Measurements from ENCODE around the gene PYROXD2. TPM values are rescaled to one million over a fixed set of nuclear protein-coding genes. Genes with fewer than 3 reads are reported as not detected.

PYROXD2 gene
- total and polyA plus RNA-seq, 9 donors, result 4.6 to 14.1 (median 10.0) TPM

- TF ChIP-seq POLR2A (IDR thresholded peaks at IDR 0.05), result no peak
- no peak for TF ChIP-seq EP300 (IDR thresholded peaks at IDR 0.05)
- TF ChIP-seq CTCF (IDR thresholded peaks at IDR 0.05), result no peak
- intact Hi-C loops (cut with DNase I), result no loop called here
- no peak for DNase-seq
- Histone ChIP-seq H3K9me3 (no peaks in the 10 kb centered on the region), H3K27ac (no peak overlapping the region), H3K36me3 (no peaks in the 10 kb centered on the region), H3K4me1 (ENCODE audit: insufficient read depth) (no peaks in the 10 kb centered on the region), H3K27me3 (no peaks in the 10 kb centered on the region), H3K4me3 (no peak overlapping the region)
- WGBS, 3 donors, result 46 to 57% (median 50%) methylated on average over 14 of the region's 14 CpGs
Measured at GRCh38 chr10:98370831-98371820, 43.9 kb downstream of the PYROXD2 start.

- no peaks in the 10 kb centered on the region for H3K27me3 ChIP-seq
- intact Hi-C loops (cut with DNase I), result no loop called here
- H3K36me3 ChIP-seq, result no peaks in the 10 kb centered on the region
- H3K27ac ChIP-seq, result no peak overlapping the region
- WGBS, 3 donors, result 83 to 89% (median 83%) methylated on average over 7 of the region's 7 CpGs
- H3K9me3 ChIP-seq, result no peaks in the 10 kb centered on the region
- no peaks in the 10 kb centered on the region for H3K4me1 ChIP-seq (ENCODE audit: insufficient read depth)
- no peak for TF ChIP-seq CTCF (IDR thresholded peaks at IDR 0.05)
- no peak for TF ChIP-seq EP300 (IDR thresholded peaks at IDR 0.05)
- no peak for DNase-seq
- H3K4me3 ChIP-seq, result no peak overlapping the region
Measured at GRCh38 chr10:98369801-98370200, 45.2 kb downstream of the PYROXD2 start.

- H3K4me1 ChIP-seq (ENCODE audit: insufficient read depth), result no peaks in the 10 kb centered on the region
- WGBS, 3 donors, result 88 to 96% (median 95%) methylated on average over 2 of the region's 2 CpGs
Measured at GRCh38 chr10:98368644-98369043, 46.3 kb downstream of the PYROXD2 start.

More at GRCh38 chr10:98368644-98369043, 46.3 kb downstream of the PYROXD2 start:
- no peaks in the 10 kb centered on the region for H3K27me3 ChIP-seq
- no peak for TF ChIP-seq POLR2A (IDR thresholded peaks at IDR 0.05)
- TF ChIP-seq CTCF (IDR thresholded peaks at IDR 0.05), result no peak
- no peak for TF ChIP-seq EP300 (IDR thresholded peaks at IDR 0.05)
- no peak for DNase-seq
- no peak overlapping the region for H3K27ac ChIP-seq
- H3K4me3 ChIP-seq, result no peak overlapping the region
- intact Hi-C loops (cut with DNase I), result no loop called here
- no peaks in the 10 kb centered on the region for H3K9me3 ChIP-seq
- no peaks in the 10 kb centered on the region for H3K36me3 ChIP-seq
